IPS-18a (cell line): Measurements from ENCODE around the gene PRKG1.

Source experiments
- H3K27ac ChIP-seq: one replicate; pipeline ENCODE4 v1.5.1; 2013; ENCODE audit warnings: low read length
- H3K27me3 ChIP-seq: one replicate; pipeline ENCODE4 v1.6.1; 2013; ENCODE audit warnings: mild to moderate bottlenecking, low read length; ENCODE audit not compliant: control insufficient read depth, insufficient read depth
- H3K36me3 ChIP-seq: one replicate; pipeline ENCODE4 v1.6.1; 2013; ENCODE audit warnings: low read depth, low read length; ENCODE audit not compliant: control insufficient read depth
- H3K4me1 ChIP-seq: one replicate; pipeline ENCODE4 v1.6.1; 2013; ENCODE audit warnings: low read depth, low read length; ENCODE audit not compliant: control insufficient read depth
- H3K4me3 ChIP-seq: one replicate; pipeline ENCODE4 v1.5.1; 2013; ENCODE audit warnings: low read length
- H3K9ac ChIP-seq: one replicate; pipeline ENCODE4 v1.6.1; 2013; ENCODE audit warnings: mild to moderate bottlenecking, low read length, moderate library complexity
- H3K9me3 ChIP-seq: one replicate; pipeline ENCODE4 v1.6.1; 2013; ENCODE audit warnings: low read depth, low read length; ENCODE audit not compliant: control insufficient read depth

Gene PRKG1

DNA sequence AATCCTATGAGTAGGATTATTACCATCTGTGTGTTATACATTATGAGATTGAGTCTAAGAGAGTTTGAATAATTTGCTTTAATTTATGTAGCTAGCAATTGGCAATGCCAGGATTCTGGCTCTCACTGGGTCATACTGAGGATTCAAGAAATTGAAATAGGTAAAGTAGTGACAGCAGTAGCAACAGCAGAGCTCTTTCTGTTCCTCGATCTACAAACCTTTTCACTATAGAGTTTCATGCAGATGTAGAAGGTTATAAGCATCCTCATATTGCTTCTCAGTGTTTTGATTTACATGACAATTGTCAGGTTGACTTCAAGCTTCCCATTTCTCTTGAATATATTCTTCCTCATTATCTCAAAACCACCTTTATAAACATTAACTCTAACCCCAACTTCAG, 919.2 kb downstream of the PRKG1 start:
- no peaks in the 10 kb centered on the region for H3K27me3 ChIP-seq
- peaks cover 3% of the 10 kb centered on the region for H3K4me1 ChIP-seq
- no peaks in the 10 kb centered on the region for H3K36me3 ChIP-seq
- no peaks in the 10 kb centered on the region for H3K9me3 ChIP-seq
- no peak overlapping the region for H3K27ac ChIP-seq
- no peak overlapping the region for H3K9ac ChIP-seq
- H3K4me3 ChIP-seq = no peak overlapping the region

DNA sequence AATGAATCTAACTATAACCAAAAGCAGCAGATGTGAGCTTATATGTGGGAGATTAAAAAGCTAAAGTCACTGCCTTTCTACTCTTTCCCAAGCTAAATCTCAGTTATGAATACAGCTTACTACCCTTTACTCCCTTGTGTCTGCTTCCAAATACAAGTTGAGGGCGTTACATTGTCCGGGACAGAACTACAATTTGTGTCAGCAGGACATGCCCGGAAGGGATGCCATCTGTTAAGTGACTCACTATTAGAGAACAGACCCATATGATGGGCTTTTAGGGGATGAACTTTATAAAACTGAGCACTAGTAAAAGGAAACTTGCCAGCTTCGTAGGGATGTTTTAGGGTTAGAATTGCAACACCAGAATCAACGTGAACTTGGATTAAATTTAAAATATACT, 924.8 kb downstream of the PRKG1 start:
- Histone ChIP-seq H3K4me3 (no peak overlapping the region), H3K36me3 (no peaks in the 10 kb centered on the region), H3K27ac (no peak overlapping the region), H3K27me3 (no peaks in the 10 kb centered on the region), H3K9ac (no peak overlapping the region), H3K9me3 (no peaks in the 10 kb centered on the region), H3K4me1 (no peaks in the 10 kb centered on the region)

DNA sequence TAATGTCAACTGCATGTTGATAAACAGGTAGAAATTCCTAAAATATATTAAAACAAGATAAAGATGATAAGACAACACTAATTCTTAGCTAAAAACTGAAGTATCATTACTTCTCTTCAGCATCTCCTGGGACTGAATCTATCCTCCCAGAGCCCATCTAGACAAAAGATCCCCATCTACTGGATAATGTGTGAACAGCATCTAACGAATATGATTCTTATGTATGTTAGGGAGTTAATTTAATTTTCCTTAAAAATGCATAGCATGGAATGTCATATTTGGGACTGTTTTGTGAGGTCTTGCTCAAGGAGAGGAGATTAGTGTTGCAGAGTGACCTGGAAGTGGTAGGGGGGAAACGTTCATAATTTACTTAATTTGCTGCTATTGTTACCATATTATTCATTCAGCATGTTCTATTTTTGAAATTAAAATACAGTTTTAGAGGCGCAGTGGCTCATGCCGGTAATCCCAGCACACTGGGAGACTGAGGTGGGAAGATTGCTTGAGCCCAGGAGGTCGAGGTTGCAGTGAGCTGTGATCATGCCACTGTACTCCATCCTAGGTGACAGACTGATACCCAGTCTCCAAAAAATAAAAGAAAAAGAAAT, 930.2 kb downstream of the PRKG1 start:
- Histone ChIP-seq H3K27me3 (no peaks in the 10 kb centered on the region), H3K36me3 (no peaks in the 10 kb centered on the region), H3K27ac (no peak overlapping the region), H3K9ac (no peak overlapping the region), H3K4me1 (no peaks in the 10 kb centered on the region), H3K4me3 (no peak overlapping the region), H3K9me3 (no peaks in the 10 kb centered on the region)

DNA sequence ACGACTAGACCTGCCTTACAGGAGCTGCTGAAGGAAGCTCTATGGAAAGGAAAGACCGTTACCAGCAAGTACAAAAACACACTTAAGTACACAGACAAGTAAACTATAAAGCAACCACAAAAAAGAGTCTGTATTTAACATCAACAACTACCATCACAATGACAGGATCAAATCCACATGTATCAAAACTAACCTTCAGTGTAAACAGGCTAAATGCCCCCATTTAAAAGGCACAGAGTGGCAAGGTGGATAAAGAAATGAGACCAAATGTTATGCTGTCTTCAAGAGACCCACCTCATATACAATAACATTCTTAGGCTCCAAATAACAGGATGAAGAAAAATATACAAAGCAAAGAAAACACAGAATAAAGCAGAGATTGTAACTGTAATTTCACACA, 932.8 kb downstream of the PRKG1 start:
- H3K36me3 ChIP-seq = no peaks in the 10 kb centered on the region
- H3K9me3 ChIP-seq = peaks cover 7% of the 10 kb centered on the region
- H3K4me3 ChIP-seq = no peak overlapping the region
- no peaks in the 10 kb centered on the region for H3K27me3 ChIP-seq
- H3K4me1 ChIP-seq = no peaks in the 10 kb centered on the region
- no peak overlapping the region for H3K9ac ChIP-seq
- no peak overlapping the region for H3K27ac ChIP-seq

DNA sequence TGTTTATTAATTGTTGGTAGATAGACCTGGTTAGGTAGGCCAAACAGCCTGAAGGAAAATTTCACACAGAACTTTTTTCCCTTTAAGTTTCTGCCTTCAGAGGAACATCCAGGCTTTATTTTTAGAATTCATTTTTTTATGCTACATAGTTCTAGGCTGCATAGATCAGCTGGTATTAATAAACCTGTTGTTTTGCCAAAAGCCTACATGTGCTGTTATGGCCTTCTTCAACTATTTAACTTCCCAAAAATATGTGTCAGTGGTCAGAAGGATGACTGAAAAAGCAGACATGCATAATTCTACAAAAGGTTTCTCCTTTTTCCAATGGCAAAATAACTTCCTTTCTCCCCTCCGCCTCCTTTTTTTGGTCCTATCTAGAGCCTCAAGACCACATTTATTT, 936.8 kb downstream of the PRKG1 start:
- Histone ChIP-seq H3K4me1 (no peaks in the 10 kb centered on the region), H3K4me3 (no peak overlapping the region), H3K36me3 (no peaks in the 10 kb centered on the region), H3K27ac (no peak overlapping the region), H3K27me3 (no peaks in the 10 kb centered on the region), H3K9me3 (peaks cover 22% of the 10 kb centered on the region), H3K9ac (no peak overlapping the region)

DNA sequence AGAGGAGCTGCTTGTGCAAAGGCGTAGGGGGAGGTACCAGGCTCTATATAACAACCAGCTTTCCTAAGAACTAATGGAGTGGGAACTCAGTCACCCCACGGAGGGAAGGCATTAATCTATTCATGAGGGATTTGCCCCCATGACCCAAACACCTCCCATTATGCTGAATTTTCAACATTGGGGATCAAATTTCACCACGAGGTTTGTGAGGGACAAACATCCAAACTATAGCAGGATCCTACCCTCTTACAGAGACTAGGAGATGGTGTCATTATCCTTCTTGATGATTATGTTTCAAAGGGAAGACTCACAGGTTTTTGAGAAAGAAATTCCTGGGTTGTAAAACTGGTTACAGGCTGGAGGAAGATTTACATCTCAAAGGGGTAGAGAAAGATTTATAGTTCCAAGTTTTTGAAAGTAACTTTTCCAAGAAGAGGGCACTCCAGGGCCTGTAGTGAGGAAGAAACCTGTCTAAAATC, 944.8 kb downstream of the PRKG1 start:
- Histone ChIP-seq H3K27ac (peak overlapping the region; percentile 4), H3K9me3 (peaks cover 15% of the 10 kb centered on the region), H3K9ac (peak overlapping the region; percentile 23), H3K27me3 (no peaks in the 10 kb centered on the region), H3K4me1 (peaks cover 21% of the 10 kb centered on the region), H3K36me3 (no peaks in the 10 kb centered on the region), H3K4me3 (no peak overlapping the region)

DNA sequence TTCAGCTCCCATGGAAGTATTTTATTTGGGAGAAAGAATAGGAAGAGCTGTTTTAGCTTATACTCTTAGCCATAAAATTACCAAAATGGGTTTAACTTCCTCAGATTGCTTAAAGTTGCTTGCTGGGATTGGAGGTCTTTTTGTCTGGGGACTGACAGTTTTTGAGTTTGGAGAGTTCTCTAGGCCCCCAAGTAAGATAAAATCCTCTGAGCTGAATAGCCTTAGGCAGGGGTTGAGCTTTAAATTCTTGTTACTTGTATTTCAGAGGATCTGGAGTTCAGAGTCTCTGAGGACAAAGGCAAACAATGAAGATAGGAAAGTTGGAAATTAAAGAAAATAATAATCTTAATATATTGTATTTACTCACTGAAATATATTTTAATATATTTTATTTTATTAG, 945.4 kb downstream of the PRKG1 start:
- peak overlapping the region; percentile 4 for H3K27ac ChIP-seq
- peaks cover 10% of the 10 kb centered on the region for H3K9me3 ChIP-seq
- peak overlapping the region; percentile 23 for H3K9ac ChIP-seq
- no peak overlapping the region for H3K4me3 ChIP-seq
- H3K4me1 ChIP-seq = peaks cover 21% of the 10 kb centered on the region
- H3K36me3 ChIP-seq = no peaks in the 10 kb centered on the region
- H3K27me3 ChIP-seq = no peaks in the 10 kb centered on the region

DNA sequence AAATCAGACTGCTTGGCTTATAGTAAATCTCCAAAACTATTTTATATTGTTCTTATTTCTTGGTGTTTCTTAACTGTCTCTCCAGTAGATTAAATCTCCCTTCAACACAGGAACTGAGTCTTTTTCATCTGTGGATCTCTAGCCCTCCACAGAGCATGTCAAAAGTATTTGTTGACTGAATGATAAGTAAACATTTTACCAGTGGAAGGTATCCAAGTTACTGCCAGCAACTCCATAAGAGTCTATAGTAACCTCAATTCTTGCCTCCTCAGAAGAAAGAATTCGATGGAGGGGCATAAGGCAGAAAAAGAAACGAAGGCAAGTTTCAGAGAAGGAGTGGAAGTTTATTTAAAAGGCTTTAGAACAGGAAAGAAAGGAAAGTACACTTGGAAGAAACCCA, 945.9 kb downstream of the PRKG1 start:
- peaks cover 7% of the 10 kb centered on the region for H3K9me3 ChIP-seq
- H3K4me1 ChIP-seq = peaks cover 21% of the 10 kb centered on the region
- H3K9ac ChIP-seq = no peak overlapping the region
- H3K27ac ChIP-seq = no peak overlapping the region
- no peak overlapping the region for H3K4me3 ChIP-seq
- no peaks in the 10 kb centered on the region for H3K36me3 ChIP-seq
- no peaks in the 10 kb centered on the region for H3K27me3 ChIP-seq

DNA sequence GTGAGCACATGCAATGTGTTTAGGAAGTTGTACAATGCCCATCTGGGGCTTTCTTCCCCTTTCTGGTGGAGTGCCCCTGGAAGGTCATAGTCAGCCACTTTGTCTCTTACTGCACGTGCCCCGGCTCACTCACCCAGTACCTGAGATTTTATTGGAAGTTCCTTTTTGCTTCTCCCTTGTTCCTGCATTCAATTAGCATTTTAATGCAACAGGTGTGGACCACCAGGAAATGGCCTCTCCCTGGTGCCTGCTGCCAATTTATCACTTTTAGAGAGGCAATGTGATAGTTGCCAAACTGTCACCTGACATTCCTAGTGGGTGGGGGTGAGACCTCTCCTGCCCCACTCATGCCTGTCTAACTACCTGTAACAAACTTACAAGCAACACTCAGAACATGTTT, 946.4 kb downstream of the PRKG1 start:
- Histone ChIP-seq H3K9me3 (peaks cover 1% of the 10 kb centered on the region), H3K27me3 (no peaks in the 10 kb centered on the region), H3K4me3 (no peak overlapping the region), H3K4me1 (peaks cover 21% of the 10 kb centered on the region), H3K36me3 (no peaks in the 10 kb centered on the region), H3K9ac (no peak overlapping the region), H3K27ac (no peak overlapping the region)

DNA sequence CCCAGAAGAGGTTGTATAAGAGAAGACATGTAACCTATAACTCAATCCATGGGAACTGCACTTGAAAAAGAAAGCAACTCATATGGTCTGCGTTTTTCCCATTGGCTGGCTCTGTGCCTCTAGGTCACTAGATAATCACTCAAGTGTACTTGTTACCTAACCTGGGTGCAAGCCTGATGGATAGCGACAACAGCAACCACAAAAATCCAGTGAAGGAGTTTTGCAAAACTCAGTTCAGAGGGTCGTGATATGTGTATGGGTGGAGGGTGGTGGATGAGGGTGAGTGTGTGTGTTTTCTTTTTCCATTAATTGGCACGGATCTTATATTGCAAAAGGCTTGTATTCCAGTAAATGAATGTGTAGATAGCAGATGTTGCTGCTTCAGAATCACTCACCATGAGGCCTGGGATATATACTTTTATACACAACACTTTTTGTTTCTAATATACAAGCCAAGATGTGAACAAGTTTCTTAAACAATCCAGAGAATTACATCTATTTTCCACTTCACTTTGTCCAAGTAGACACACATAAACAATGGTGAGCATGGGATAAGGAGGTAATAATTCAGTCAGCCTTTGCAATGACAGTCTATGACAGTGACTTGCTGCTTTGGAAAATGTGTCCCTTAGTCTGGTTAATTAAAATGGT, 952.9 kb downstream of the PRKG1 start:
- H3K27me3 ChIP-seq = no peaks in the 10 kb centered on the region
- H3K36me3 ChIP-seq = peaks cover 34% of the 10 kb centered on the region
- H3K4me1 ChIP-seq = peaks cover 8% of the 10 kb centered on the region
- no peak overlapping the region for H3K4me3 ChIP-seq
- H3K9ac ChIP-seq = no peak overlapping the region
- H3K9me3 ChIP-seq = no peaks in the 10 kb centered on the region
- H3K27ac ChIP-seq = no peak overlapping the region

DNA sequence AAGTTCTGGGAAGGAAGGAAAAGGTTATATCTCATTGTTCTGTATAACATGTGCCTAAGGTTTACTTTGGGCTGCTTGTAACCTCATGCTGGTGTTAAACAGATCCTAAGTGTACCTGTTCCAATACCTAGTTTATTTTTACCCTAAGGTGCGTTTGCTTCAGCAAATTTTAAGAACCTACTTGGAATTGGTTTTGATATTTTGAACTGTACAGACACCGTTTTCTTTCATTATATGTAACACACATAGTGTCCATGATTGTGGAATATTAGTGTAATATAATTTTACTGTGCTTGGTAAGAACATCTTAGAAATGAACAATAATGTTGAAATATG, 954.2 kb downstream of the PRKG1 start:
- H3K9ac ChIP-seq = no peak overlapping the region
- no peaks in the 10 kb centered on the region for H3K27me3 ChIP-seq
- H3K27ac ChIP-seq = no peak overlapping the region
- peaks cover 19% of the 10 kb centered on the region for H3K4me1 ChIP-seq
- H3K9me3 ChIP-seq = no peaks in the 10 kb centered on the region
- H3K36me3 ChIP-seq = peaks cover 47% of the 10 kb centered on the region
- no peak overlapping the region for H3K4me3 ChIP-seq

DNA sequence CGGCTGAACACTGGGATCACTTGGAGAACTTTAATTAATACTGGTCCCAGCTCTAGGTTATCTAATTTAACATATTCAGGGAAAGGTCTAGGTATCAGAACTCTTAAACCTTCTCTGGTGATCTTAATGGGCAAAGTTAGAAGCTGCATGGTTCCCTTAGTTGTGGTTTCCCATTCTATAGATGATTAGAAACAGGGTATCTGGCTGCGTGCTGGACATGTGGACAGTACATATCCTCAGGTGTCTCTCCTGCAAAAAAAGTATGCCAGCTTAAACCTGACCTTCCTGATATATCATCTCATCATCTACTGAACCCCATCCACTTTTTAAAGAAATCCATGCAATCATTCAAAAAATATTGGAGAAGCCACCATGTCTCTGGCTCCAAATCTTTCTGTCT, 955.3 kb downstream of the PRKG1 start:
- no peaks in the 10 kb centered on the region for H3K27me3 ChIP-seq
- peaks cover 49% of the 10 kb centered on the region for H3K36me3 ChIP-seq
- H3K4me3 ChIP-seq = no peak overlapping the region

More for the DNA sequence above, 955.3 kb downstream of the PRKG1 start:
- peak overlapping the region; percentile 33 for H3K27ac ChIP-seq
- H3K4me1 ChIP-seq = peaks cover 20% of the 10 kb centered on the region
- no peaks in the 10 kb centered on the region for H3K9me3 ChIP-seq
- H3K9ac ChIP-seq = no peak overlapping the region
